ENCODE results near the gene LITAF.
"Not testable (repeated sequence)": the region's sequence is repeated elsewhere in the genome, so short reads cannot be mapped to it uniquely, and the experiment has no call there.

The LITAF gene

DNA sequence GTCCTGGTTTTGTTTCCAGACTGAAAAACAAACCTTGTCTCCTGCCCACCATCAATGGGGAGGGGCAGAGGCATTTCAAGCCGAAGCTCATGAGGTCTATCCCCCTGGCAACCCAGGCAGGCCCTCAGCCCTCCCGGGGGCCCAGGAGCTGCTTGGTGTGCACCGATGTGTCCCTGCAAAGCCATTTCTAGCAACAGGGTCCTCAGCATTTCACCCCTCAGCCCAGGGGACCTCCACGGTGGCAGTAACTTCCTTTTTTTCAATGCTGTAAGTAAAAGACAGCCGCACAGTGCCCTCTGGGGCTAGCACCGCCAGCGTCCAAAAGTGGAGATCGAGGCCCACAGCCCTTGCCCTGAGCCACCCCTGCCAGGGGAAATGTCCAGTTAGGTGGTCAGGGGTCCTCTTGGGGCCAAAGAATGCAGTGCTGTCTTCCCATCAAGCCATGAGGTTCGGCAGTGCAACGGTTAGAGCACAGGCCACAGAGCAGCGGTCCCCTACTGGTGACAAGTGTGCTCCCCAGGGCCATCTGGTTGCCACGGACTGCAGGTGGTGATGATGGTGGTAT is 79.9 kb downstream of the LITAF start:
- no peak for DNase-seq (ENCODE audit: low read depth, low spot score)

DNA sequence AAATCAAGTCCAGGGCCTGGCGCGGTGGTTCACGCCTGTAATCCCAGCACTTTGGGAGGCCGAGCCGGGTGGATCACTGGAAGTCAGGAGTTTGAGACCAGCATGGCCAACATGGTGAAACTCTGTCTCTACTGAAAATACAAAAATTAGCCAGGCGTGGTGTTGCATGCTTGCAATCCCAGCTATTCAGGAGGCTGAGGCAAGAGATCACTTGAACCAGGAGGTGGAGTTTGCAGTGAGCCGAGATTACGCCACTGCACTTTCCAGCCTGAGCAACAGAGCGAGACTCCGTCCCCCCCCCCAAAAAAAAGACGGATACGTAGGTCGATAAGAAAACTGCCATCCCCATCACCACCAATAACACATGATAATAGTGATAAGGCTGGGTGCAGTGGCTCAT is 82.5 kb downstream of the LITAF start:
- not testable (repeated sequence) for DNase-seq (ENCODE audit: low read depth, low spot score); H3K4me3 ChIP-seq (ENCODE audit: low read length)

More for the DNA sequence above, 79.9 kb downstream of the LITAF start:
- no peak overlapping the region for H3K4me3 ChIP-seq (ENCODE audit: low read length)

DNA sequence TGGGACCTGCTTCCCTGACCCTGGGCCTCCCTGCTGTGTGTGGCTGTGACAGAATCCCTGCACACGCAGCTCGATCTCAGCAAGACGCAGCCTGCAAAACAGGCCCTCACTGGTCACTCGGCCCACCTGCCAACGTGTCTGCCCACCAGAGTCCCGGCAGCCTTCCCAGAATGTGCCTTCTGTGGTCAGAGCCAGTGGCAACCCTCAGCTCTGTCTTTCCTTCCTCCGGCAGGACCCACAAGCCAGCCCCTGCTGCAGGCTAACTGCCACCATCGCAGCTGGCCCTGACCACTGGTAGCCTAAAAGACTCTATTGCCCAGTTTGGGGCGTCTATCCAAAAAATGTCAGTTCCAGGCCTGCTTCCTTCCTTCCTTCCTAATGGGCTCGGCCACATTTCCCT is 83.2 kb downstream of the LITAF start:
- no peak overlapping the region for H3K4me3 ChIP-seq (ENCODE audit: low read length)
- no peak for DNase-seq (ENCODE audit: low read depth, low spot score)

DNA sequence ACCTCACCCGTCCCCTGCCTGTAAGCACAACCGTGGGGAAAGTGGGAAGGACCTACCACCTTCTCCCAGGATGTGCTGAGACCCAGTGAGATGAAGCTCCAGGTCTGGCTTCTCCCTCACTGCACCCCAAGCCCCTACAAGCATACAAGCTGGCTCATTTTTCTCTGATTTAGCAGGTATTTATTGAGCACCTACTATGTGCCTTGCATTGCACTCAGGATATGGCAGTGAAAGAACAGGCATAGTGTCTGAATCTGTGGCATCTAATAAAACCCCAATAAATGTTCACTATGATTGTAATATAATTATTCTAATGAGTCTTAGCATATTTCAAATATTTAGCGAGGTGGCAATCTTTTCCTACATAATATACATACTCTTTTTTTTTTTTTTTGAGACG is 84.5 kb downstream of the LITAF start:
- DNase-seq (ENCODE audit: low read depth, low spot score), result no peak
- H3K4me3 ChIP-seq (ENCODE audit: low read length), result no peak overlapping the region

DNA sequence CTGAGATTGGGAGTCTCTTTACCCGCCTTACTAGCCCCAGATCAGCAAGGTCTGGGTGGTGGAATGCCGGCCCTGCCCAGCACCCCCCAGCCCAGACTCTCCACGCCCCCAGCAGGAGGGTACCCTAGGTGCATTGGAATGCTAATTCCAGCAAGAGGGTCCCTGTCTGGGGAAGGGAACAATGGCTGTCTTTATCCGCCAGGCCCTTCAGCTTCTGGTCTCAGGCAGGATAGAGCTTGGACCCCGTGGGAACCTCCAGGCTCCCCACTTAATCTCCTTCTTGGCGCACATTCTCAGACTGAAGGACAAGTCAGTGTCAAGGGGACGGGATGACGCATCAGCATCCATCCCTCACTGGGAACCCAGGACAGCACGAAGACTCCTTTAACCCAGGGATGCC is 85.1 kb downstream of the LITAF start:
- no peak overlapping the region for H3K4me3 ChIP-seq (ENCODE audit: low read length)
- no peak for DNase-seq (ENCODE audit: low read depth, low spot score)

DNA sequence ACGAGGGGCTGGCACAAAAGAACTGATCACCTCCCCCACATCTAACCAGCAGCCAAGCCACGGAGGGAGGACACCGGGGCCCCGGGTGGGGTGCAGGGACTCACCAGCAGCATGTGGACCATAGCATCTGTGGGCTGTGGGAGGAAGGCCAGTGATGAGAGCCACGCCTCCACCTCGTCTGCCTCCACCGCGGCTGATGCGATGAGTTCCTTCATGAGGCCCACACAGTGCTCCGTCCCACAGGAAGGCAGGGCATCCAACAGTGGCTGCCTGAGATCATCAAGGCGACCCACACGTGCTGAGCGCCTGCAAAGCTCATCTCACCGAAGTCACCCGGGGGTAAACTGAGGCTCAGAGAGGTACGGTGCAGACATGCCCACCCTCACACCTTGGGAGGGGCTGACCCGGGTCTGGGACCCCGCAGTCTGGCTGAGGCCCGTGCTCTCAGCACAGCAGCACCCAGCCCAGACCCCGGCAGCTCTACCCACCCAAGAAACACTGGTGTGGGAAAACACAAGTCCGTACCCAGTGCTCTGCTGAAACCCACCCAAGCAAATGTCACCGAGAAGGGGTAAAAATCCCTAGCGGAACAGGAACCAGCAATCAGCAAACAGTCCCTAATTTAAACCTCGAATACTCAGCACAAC is 85.9 kb downstream of the LITAF start:
- DNase-seq (ENCODE audit: low read depth, low spot score), result no peak
- H3K4me3 ChIP-seq (ENCODE audit: low read length), result no peak overlapping the region

DNA sequence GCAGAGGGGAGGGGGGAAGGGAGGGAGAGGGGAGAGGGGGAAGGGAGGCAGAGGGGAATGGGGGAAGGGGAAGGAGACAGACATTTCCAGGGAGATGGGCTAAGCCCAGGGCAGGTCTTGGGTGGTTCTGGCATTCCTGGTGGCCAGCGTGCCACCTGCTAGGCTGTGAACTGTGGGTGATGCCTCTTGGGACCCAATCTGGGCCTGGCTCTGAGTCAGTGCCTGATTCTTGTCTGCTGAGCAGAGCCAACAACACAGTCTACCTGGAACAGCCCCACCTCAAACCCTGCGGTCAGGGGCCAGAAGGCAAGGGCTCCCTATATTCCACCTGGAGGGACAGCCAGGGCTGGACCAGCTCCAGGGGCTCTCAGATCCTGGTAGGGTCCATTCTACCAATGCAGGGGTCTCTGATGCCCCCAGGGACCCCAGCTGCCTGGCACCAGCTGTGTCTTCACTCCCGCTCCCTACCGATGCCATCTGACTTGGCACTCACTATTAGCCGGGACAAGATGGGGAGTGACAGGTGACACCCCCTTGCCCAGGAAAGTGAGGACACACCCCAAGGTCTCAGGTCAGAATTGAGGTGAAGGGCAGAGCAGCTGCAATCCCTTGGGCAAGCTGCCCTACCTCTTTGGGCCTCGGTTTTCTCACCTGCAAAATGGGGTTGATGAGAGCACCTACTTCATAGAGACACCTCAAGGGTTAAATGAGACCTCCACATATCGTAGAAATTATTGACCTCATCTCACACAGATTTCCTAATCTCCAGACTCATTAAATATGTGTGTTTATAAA is 87.2 kb downstream of the LITAF start:
- no peak overlapping the region for H3K4me3 ChIP-seq (ENCODE audit: low read length)
- no peak for DNase-seq (ENCODE audit: low read depth, low spot score)

DNA sequence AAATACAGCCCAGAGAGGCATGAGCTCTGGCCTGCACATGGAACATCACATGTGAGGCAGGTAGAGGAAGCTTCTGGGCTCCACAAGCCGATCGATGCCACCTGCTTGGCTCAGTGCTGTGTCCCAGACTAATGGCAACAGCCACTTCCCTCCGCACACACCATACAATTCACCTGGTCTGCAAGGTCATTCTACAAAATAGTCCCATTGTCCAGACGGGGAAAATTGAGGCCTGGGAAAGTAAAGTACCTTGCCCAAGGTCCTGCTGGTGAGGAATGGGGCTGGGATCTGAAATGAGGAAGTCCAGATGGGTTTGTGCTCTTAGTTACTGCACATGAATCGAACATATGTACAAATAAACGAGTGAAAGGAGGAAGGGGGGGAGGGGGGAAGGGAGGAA is 88.0 kb downstream of the LITAF start:
- no peak overlapping the region for H3K4me3 ChIP-seq (ENCODE audit: low read length)
- no peak for DNase-seq (ENCODE audit: low read depth, low spot score)

DNA sequence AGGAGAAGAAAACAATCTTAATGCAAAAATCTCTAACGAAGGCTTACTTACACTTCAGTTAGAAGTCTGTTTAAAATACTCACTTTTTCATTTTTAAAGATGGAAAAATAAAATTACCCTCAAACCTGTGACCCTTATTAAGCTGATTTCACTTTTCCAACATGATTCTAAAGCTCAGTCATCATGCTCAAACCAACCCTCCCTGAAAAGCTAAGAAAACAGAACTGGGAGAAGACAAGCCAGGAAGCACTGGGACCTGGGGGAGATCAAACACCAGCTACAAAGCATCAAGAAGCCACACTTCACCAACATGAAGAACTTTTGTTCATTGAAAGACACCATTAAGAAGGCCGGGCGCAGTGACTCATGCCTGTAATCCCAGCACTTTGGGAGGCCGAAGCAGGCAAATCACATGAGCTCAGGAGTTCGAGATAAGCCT is 88.8 kb downstream of the LITAF start:
- no peak overlapping the region for H3K4me3 ChIP-seq (ENCODE audit: low read length)
- no peak for DNase-seq (ENCODE audit: low read depth, low spot score)
